NOMO-1 (cell line): ENCODE data around the gene GPR137B.

Experiments
- DNase-seq, 2 experiments: peaks; one replicate each; lab custom pipeline; 2025; ENCODE audit not compliant: unreplicated experiment in 2 of 2; lab: John Stamatoyannopoulos, UW

The GPR137B gene

GRCh38 chr1:236114076-236114747, 28.1 kb upstream of the GPR137B start:
- no peak for DNase-seq

DNA sequence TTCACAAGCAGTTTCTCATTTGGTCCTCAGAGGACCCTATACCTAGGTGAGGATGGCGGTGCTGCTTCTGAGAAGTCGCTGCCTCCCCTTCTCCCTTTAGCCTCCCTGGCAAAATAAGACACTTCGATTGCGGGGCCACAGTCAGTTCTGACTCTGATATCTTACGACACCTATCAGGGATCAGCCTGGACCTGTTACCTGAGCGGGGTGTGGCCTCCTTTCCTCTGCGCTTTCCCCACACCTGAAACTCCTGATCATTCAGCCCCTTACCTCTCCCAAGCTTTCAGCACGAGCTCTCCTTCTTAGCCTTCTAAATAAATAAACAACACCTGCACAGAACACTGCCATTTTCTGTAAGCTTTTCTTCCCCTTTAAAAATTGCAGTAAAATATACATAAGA, 24.6 kb upstream of the GPR137B start:
- DNase-seq, result no peak

DNA sequence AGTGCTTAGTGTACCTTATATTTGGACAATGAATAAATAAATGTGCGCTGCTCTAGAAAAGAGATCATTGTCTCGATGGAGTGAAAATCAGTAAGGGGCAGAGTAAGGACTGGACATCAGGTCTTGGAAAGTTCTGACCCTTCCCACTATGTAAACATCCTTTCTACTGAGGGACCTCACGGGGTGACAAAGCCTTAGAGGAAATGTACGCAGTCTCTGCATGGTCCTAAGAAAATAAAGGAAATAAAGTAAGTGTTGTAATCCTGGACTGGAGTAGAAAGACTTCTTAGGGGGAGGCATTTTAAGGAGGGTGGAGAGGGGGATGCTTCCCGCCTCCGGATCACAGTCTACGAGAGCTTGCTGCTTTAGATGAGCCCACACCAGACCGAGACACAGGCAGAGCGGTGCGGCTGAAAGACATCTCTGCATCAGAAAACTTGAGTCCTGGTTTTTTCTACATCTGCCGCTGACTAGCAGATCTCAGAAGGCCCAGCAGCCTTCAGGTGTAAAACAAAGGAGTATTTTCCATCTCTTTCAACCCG, 22.3 kb upstream of the GPR137B start:
- DNase-seq, result no peak

DNA sequence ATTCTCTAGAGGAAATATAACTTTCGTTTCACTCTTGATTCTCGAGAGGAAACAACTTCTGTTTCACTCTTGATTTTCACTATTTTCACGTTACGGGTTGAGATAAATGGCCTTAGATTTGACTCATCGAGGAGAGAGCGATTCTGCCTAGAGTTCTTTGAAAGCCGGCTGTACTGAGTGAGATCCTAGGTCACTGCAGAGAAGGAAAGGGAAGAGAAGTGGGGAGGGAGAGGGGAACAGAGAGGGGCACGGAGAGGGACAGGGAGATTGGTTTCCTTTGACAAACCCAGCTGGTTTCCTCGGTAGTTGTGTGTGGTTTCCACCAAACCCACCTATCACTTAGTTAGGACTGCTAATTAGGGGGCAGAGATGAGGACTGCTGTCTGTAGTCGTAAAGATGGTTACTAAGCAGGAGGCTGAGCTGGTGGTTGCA, 21.6 kb upstream of the GPR137B start:
- DNase-seq, result no peak

DNA sequence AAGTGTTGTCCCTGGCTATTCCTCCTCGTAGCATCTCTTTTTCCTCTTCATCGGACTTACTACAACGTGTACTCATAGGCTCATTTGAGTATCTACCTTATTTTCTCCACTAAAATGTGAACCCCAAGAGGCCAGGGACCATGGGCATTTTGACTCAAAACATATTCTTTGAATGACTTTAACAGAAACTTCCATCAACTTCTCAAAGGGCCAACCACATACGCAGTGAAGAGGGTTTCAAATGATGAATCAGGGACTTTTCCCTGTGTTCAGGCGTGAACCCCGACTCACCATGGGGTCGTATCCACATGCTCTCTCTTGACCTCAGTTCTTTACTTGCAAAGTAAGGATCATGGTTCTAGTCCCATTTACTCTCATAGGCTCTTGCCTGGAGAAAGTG, 20.2 kb upstream of the GPR137B start:
- DNase-seq, result no peak

GRCh38 chr1:236123563-236123962, 18.8 kb upstream of the GPR137B start:
- no peak for DNase-seq

GRCh38 chr1:236124965-236125364, 17.4 kb upstream of the GPR137B start:
- DNase-seq, result no peak

GRCh38 chr1:236127045-236127444, 15.3 kb upstream of the GPR137B start:
- no peak for DNase-seq

- no peak for DNase-seq
These were observed 13.6 kb upstream of the GPR137B start for GRCh38 chr1:236128646-236129178.

DNA sequence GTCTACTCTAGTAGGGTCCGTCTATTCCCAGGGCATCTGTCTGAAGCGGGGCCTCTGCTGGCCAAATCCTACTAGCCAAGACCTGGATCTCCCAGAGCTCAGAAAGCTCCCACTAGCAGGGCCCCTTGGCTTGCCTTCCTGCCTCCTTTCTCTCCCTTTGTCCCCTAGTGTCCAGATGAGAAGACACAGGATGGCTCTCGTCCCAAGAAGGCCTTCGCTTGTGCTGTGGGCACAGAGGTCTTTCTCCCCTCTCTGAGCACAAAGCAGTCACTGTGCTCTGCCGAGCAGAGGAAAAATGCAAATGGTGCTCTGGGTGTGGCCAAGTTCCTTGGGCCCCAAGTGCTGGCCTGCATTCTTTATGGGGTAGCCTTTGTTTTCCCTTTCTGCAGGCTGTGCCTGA, 13.0 kb upstream of the GPR137B start:
- no peak for DNase-seq

DNA sequence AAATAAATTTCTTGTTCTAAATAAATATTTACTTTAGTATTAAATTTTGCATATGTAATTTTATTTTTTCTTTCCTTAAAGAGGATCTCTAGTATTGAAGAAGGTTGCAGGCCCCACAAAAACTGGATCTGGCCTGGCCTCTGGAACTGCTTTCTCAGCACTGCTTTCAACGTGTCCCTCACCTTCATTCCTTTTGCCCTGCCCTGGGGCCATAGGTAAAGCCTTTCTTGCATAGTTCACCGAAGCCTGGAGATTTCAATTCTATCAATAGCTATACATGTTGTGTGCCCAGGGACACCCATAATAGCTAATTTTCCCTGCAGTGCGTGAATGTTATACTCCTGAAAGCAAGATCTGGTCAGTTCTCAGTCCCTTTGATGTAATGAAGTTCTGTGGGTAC, 12.0 kb upstream of the GPR137B start:
- no peak for DNase-seq

DNA sequence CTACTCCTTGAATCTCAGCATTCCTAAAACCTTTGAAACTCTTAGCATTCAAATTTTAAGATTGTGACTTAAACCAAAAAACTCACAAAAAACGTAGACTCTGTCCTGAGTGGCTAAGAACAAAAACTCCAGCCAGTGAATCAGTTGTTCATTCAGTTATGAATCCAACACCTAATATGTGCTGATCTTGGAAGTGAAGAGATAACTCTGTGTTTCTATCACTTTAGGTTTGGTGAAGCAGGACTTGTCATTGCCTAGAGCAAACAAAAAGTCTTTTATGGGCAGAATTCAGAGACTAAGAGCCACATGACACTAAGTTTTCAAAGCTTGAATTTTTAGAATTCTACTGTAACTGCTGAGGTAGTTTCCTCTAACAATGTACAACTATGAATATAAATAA, 10.4 kb upstream of the GPR137B start:
- DNase-seq, result no peak

DNA sequence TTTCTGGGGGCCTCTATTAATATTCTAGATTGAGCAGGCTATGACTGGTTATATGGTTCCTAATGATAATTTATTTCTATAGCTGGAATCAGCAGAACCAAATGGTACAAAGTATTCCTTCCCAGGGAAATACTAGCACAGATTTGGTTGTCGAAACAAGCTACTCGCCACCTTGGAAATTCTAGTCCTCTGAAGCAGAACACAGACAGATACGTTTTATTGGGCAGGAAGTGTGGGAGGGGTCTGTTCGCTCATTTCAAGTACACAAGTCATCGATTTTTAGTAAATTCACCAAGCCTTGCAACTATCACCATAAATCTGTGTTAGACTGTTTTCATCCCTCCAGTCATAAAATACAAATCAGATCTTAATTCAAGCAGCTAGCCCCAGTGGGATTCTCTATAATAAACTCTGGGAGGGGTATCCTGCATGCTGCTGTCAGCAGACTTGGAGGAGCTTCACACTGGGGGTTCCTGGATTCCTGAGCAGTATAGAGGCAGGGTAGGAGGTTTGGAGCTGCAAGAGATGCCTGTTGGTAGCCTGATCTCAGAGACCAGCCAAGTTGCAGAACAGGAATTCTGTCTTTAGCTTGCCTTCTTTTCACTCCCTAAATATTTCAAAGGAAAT, 9.8 kb upstream of the GPR137B start:
- no peak for DNase-seq

GRCh38 chr1:236133339-236133738, 9.0 kb upstream of the GPR137B start:
- DNase-seq, result no peak

DNA sequence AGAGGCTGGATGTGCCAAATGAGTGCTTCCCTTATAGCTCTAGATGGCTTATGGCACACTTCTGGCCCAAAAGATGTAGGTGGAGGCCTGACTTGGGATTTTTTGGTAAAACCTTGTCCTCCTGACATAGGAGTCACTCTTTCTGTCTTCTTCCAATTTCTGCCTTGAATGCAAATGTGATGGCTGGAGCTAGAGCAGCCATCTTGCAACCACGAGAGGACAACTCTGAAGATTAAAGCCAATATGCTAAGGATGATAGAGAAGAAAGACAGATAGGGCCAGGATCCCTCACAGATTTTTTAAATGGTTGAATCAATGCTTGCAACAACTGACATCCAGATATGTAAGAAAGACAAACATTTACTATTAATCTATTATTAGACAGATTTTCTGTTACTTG, 8.5 kb upstream of the GPR137B start:
- no peak for DNase-seq

- DNase-seq, result no peak
These were observed 5.0 kb upstream of the GPR137B start for GRCh38 chr1:236137285-236137852.

- DNase-seq, result no peak
These were observed 2.8 kb upstream of the GPR137B start for GRCh38 chr1:236139495-236139894.

DNA sequence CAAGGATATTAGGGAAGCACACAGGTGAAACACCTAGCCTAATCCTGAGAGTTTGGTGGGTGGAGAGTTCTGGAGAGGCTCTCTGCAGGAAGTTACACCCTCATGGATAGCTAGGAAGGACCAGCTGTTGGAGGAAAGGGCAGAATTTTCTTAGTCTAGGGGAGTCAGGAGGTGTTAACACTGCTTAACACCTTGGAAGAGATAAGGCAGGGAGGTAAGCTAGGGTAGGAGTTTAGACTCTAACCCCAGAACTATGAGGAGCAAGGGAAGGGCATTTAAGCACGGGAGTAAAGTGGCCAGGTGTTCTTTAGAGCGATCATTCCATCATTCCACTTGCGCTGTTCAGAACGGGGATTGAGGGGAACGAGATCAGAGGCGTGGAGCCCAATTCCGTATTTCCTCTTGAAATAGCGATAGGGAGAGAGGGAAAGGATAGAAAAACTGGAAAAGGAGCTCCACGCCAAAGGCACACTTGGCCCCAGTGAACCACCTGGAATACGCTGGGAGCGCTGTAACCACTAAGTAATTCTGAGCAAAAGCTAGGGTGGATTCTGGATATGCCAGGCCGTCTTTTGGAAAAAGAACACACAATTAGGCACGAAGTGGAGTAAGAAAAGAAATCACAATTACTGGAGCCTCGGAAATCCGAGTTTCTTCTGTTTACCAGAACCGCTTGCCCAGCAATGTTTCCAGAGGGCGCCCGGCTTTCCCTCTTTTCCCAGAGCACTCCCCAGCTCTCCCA, 1.5 kb upstream of the GPR137B start:
- DNase-seq, result no peak

DNA sequence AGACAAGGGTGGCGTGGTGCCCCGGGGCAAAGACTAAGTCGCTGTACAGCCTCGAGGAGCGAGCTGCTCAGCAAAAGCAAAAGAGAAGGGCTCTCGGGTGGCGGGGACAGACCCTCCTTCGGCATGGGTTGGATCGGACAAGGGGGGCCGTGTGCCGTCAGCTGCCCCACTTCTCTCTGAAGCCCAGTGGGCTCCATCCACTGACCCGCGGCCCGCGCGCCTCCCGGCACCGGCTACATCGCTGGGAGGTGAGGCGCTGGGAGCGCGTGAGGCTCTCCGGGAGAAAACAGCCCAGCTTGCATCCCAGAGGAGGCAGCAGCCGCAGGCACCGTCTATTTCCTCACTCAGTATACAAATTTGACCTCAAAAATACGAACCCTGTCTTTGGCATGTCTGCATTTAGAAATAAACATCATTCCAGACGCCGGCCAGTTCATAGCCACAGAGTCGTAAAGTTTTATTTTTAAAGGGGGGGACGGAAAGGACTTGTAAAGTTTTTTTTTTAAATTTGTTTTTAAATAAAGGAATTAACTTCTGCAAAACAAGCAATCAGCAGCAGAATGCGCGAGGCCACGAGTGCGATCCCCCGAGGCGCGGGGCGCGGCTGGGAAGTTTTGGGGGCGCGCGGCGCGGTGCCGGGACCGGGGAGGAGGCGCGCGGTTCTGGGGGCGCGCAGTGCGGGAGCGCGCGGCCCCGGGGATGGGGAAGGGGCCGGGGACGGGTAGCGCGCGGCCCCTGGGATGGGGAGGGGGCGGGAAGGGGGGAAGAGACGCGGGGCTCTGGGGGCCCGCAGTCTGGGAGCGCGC, 689 bp upstream of the GPR137B start:
- no peak for DNase-seq
